Subcutaneous adipose tissue (tissue), 4 donors: ENCODE data around the gene CDK5RAP2. TPM values are rescaled to one million over a fixed set of nuclear protein-coding genes. Genes with fewer than 3 reads are reported as not detected.

Source experiments
- total RNA-seq, 4 donors: library from RNA; depleted of rRNA; stranded (reverse); fragments of >200 nt; gene quantifications; one replicate each; pipeline ENCODE4 v1.1.0, GENCODE V29; 2016
- TF ChIP-seq, protein P1 (sequence below): fragments of 450-650 bp; IDR thresholded peaks from one replicate; pipeline ENCODE4 v1.5.1; 2016; ENCODE audit warnings: low read depth, mild to moderate bottlenecking, control low read depth, antibody characterized with exemption, moderate library complexity

CDK5RAP2 gene
- total RNA-seq, 4 donors from 2014 or later: 27.9 to 52.2 (median 38.2) TPM

GRCh38 chr9:120505186-120505585, 74.8 kb downstream of the CDK5RAP2 start:
- TF ChIP-seq, protein P1, sequence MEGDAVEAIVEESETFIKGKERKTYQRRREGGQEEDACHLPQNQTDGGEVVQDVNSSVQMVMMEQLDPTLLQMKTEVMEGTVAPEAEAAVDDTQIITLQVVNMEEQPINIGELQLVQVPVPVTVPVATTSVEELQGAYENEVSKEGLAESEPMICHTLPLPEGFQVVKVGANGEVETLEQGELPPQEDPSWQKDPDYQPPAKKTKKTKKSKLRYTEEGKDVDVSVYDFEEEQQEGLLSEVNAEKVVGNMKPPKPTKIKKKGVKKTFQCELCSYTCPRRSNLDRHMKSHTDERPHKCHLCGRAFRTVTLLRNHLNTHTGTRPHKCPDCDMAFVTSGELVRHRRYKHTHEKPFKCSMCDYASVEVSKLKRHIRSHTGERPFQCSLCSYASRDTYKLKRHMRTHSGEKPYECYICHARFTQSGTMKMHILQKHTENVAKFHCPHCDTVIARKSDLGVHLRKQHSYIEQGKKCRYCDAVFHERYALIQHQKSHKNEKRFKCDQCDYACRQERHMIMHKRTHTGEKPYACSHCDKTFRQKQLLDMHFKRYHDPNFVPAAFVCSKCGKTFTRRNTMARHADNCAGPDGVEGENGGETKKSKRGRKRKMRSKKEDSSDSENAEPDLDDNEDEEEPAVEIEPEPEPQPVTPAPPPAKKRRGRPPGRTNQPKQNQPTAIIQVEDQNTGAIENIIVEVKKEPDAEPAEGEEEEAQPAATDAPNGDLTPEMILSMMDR: no peak

GRCh38 chr9:120500733-120501132, 79.2 kb downstream of the CDK5RAP2 start:
- TF ChIP-seq, protein P1: no peak

DNA sequence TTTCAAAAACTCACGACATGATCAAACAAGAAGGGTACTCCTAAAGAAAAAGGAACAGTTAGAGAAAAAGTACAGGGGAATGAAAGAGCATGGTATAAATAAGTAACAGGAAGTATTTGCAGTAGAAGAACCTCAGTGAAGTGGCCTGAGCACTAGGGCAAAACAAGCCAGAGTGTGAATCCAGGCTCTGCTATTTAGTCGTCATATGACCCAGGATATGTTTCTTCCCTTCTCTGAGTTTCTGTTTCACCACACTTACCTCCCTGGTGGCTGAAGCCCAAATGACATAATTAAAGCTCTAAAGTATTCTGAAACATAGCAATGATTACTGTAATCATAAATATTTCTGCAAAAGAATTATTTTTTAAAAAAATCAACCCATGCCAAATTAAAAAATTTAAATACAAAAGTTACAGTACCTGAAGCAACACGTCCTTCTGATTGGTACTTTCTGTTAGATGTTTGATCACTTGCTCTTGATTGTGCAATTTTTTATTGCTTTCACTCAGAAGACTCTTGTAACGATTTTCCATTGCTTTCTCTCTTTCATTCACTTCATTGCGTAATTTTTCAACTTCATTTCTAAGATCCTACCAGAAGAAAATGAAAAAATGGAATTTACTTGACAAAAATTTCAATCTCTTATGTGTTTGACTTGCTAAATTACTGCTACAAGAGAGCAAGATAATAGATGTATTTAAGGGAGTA, 88.9 kb downstream of the CDK5RAP2 start:
- TF ChIP-seq, protein P1: no peak

DNA sequence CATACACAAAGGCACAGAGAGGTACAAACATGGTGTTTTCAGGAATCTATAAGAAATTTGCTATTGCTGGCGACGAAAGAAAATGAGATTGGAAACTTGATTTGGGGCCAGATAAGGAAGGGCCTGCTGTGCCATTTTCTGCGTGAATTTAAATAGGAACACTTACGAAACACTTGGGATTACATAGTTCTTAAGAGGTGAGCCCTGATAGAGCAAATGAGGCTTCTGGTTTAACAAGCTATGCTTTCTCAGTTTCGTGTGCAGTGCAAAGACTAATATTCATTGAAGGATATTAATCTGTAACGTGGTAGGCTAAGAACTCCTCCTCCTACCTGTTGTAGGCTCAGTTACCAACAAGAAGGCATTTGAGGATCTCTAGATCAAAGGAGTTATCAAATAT, 93.1 kb downstream of the CDK5RAP2 start:
- TF ChIP-seq, protein P1: no peak

GRCh38 chr9:120486347-120486746, 93.6 kb downstream of the CDK5RAP2 start:
- TF ChIP-seq, protein P1: no peak

DNA sequence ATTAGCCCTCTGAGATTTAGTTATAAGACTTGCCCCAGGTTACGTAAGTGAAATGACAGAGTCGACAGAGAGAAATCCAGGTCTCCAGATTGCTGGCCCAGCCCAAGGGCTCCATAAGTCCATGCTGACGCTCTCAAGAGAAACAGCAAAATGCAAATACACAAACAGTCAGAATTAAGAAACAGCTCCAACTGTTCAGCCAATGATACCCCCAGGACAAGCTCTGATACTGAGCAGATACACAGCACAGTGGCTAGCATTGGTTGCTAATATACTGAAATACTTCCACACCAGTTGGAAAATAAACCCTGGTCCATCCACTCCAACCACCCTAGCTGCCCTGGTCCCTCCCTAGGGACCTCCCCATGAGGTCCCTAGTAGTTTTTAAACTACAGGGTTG, 94.2 kb downstream of the CDK5RAP2 start:
- TF ChIP-seq, protein P1: no peak

- TF ChIP-seq, protein P1: no peak
Observed at GRCh38 chr9:120484162-120484561, 95.8 kb downstream of the CDK5RAP2 start.
